ENCODE results near the gene RASSF7.

The RASSF7 gene

DNA sequence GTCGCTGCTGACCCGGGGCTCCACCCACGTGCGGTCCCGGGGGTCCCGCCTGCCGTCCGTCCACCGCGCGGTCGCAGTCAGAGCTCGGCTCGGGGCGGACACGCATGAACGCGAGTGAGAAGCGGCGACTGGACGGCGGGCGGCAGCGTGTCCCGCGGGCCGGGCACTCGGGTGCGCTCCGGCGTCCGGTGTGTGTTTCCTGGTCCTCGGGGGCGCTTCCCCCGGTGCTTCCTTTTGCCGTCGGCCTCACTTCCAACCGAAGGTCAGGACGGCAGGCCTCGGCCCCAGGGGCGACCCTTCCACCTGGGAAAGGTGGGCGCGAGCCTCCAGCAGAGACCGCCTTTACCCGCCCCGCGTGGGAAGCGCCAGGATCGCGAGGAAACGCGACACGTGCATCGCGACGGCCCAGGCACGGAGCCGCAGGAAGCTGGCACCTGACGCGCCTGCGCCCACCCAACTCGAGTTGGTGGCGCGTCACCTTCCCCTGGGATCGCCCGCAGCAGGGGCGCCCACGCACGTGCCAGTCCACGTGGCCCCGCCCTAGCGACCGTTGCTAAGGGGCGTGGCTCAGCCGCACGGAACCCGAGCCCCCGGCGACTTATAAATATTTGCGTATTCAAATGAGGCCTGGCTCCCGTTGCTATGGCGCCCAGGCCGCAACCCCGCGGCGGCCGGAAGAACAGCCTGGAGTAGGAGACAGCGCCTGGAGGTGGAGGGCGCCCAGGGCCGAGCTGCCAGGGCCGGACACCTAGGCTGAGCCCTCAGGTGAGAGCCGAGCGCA, 23.7 kb upstream of the RASSF7 start, which contains the start of gene LRRC56:
TSS of gene LRRC56 (plus strand) at position 687 of the 781 bp plus-strand sequence. CDS start 3,158 bp downstream, outside the sequence.
- no peaks in the 10 kb centered on the region for H3K4me1 ChIP-seq
- no peaks in the 10 kb centered on the region for H3K9me3 ChIP-seq
- H3K4me3 ChIP-seq (ENCODE audit: low read depth, low read length): peak within 1 kb of the TSS; percentile 32
- H3K27me3 ChIP-seq: no peaks in the 10 kb centered on the region
- H3K36me3 ChIP-seq: peaks cover 3% of the 10 kb centered on the region; the same call in 1 of the 2 replicates
- DNase-seq: peak; percentile 80
- TF ChIP-seq, protein P1, sequence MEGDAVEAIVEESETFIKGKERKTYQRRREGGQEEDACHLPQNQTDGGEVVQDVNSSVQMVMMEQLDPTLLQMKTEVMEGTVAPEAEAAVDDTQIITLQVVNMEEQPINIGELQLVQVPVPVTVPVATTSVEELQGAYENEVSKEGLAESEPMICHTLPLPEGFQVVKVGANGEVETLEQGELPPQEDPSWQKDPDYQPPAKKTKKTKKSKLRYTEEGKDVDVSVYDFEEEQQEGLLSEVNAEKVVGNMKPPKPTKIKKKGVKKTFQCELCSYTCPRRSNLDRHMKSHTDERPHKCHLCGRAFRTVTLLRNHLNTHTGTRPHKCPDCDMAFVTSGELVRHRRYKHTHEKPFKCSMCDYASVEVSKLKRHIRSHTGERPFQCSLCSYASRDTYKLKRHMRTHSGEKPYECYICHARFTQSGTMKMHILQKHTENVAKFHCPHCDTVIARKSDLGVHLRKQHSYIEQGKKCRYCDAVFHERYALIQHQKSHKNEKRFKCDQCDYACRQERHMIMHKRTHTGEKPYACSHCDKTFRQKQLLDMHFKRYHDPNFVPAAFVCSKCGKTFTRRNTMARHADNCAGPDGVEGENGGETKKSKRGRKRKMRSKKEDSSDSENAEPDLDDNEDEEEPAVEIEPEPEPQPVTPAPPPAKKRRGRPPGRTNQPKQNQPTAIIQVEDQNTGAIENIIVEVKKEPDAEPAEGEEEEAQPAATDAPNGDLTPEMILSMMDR (IDR thresholded peaks at IDR 0.05; ENCODE audit: low read depth, low read length): no peak

DNA sequence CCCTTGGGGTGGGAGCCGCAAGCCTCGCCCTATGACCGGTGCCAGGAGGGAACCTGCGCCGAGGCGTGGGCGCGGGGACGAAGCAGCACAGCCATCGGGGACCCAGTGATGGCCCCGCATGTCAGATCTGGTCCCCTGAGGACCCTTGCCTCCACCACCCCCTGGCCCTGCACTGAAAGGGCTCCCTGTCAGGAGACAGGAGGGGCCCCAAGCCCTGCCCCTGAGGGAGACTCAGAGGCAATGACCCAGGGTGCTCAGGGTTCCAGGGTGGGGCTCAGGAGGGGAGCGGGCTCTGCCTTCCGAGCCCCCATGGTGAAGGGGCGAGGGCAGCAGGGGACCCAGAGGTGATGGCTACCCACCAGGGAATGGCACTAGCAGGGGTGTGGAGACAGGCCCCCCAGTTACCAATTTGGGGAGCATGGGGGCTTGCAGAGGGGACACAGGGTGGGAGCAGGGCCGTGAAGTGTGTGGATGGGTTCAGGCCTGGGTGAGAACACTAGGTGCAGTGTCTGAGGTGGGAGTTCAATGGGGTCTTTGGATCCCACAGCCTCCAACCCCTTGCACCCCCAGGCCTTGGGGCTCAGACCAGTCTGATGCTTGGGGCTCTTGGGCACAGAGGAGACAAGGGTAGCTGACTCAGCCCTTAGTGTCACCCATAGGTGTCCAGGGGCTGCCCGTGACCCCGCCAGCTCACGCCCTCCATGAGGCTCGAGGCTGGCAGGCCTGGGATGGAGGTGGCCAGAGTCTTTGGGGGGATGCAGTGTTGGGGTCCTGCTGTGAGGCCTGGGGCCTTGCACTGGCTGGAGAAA, 22.9 kb upstream of the RASSF7 start:
- no peaks in the 10 kb centered on the region for H3K9me3 ChIP-seq
- H3K27me3 ChIP-seq: no peaks in the 10 kb centered on the region
- TF ChIP-seq, protein P1 (IDR thresholded peaks at IDR 0.05; ENCODE audit: low read depth, low read length): no peak
- H3K4me3 ChIP-seq (ENCODE audit: low read depth, low read length): peak overlapping the region; percentile 32
- no peak for DNase-seq
- H3K36me3 ChIP-seq: no peaks in the 10 kb centered on the region; the same call in 1 of the 2 replicates
- H3K4me1 ChIP-seq: no peaks in the 10 kb centered on the region

DNA sequence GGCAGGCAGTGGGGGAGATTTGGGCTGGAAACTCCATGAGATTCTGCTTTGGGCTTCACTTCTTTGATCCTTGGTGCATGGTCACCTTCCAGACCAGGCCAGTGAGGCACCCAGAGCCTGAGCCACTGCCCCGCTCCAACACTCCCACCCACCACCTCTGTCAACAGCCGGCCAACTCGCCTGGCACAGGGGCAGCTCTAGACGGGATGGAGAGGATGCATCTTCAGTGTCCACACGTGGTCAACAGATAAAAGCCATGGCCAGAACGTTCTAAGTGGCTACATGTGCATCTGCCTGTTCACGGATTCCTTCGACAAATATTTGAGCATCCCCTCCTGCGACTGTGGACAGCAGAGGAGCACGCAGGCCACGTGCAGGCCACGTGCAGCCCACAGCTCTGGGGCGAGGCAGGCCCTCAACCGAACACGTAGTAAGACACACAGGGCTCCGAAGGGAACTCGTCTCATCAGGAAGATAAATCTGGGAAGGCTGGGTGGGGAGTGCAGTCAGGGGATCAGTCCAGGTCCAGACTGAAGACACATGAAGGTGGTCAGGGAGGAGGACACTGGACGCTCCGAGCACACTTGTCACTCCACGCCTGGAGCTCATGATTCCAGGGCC, 22.2 kb upstream of the RASSF7 start:
- Histone ChIP-seq H3K36me3 (no peaks in the 10 kb centered on the region), H3K9me3 (no peaks in the 10 kb centered on the region), H3K4me3 (ENCODE audit: low read depth, low read length) (no peak overlapping the region), H3K27me3 (no peaks in the 10 kb centered on the region), H3K4me1 (no peaks in the 10 kb centered on the region)
- DNase-seq: no peak
- TF ChIP-seq, protein P1 (IDR thresholded peaks at IDR 0.05; ENCODE audit: low read depth, low read length): no peak

DNA sequence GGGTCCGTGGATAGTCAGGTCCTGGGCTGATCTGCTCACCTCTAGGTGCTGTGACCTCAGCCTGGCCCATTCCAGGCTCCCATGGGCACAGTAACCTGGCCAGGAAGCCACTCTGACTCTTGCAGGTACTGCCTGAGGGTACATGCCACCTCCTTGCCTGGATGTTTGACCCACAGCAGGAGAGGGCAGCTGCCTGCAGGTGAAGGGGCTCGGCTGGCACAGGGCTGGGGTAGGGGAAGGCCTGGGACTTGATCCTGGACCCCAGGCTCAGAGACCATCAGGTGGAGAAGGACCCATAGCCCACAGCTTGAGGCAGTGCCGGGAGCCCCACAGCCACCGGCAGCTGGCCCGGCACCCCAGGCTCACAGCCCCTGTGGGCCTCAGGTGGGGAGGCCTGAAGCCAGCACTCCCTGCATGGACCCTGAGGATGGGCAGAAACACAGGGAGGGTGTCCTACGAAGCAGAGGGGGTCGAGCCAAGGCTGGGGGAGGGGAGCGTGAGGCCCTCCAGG, 20.7 kb upstream of the RASSF7 start:
- no peaks in the 10 kb centered on the region for H3K36me3 ChIP-seq
- DNase-seq: no peak
- no peaks in the 10 kb centered on the region for H3K27me3 ChIP-seq
- TF ChIP-seq, protein P1 (IDR thresholded peaks at IDR 0.05; ENCODE audit: low read depth, low read length): no peak
- H3K4me3 ChIP-seq (ENCODE audit: low read depth, low read length): no peak overlapping the region
- H3K4me1 ChIP-seq: no peaks in the 10 kb centered on the region
- no peaks in the 10 kb centered on the region for H3K9me3 ChIP-seq

DNA sequence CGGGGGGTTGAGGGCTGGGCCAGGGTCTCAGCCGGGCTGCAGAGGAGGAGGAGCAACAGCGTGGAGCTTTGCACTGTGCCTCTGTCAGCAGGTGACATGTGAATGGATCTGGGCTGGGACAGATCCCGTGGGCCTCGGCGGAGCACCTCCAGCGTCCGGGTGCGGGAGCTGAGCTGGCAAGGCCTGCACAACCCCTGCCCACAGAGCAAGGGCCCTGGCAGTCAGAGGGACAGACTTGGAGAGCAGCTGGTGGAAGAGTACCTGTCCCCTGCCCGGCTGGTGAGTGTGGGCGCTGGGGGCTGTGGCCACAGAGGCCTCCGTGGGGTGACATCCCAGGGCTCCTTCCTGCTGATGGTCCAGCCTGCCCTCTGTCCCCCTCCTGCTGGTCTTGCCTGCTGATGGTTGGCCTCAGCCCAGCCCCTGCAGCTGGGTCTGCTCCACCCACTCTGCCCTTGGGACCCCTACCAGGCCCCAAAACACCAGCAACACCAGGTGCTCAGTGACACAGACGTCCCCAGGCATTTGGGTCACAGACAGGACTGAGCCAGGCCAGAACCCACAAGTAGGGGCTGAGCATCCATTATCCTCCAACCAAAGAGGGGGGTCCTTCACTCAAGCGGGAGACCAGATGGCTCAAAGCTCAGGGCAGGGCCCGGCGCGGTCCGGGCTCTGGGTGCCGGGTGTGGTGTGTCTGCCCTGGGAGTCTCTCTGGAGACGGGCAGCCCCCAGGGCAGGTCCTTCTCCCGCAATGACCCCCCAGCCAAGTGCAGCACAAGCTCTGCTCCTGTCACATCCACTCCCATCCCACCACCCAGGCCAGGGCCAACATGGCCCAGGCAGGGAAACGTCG, 20.0 kb upstream of the RASSF7 start:
- no peaks in the 10 kb centered on the region for H3K4me1 ChIP-seq
- no peaks in the 10 kb centered on the region for H3K36me3 ChIP-seq
- DNase-seq: no peak
- TF ChIP-seq, protein P1 (IDR thresholded peaks at IDR 0.05; ENCODE audit: low read depth, low read length): no peak
- H3K4me3 ChIP-seq (ENCODE audit: low read depth, low read length): no peak overlapping the region
- no peaks in the 10 kb centered on the region for H3K9me3 ChIP-seq
- no peaks in the 10 kb centered on the region for H3K27me3 ChIP-seq
